ENCODE data around the gene LAPTM5. TPM values are rescaled to one million over a fixed set of nuclear protein-coding genes. Genes with fewer than 3 reads are reported as not detected.

LAPTM5 gene
- total RNA-seq, 1 donor from 2014 or later = 19.5 TPM

GRCh38 chr1:30683699-30684098, 73.9 kb downstream of the LAPTM5 start:
- intact Hi-C loops (cut with DNase I) = loop anchor here (10.0 kb wide), 1 partner anchor 159 kb away; no protein-coding TSS in a partner anchor
- ATAC-seq (ENCODE audit: poor library complexity) (no peak), DNase-seq (no peak)

Small RNA genes within 50 kb of the gene (microRNA-seq; reads per million reads assigned to microRNA genes)
- not detected for gene MIR4420

Other genes with a start within 250 kb of the LAPTM5 start
- not detected for gene MATN1, start 34.2 kb downstream of the LAPTM5 start, total RNA-seq
- gene SDC3, start 151.0 kb upstream of the LAPTM5 start, total RNA-seq = 19.9 TPM

Data from Right ventricle myocardium superior (tissue), 1 donor.